PC-3 (cell line): Measurements from ENCODE around the gene ARRDC3. TPM values are rescaled to one million over a fixed set of nuclear protein-coding genes. Genes with fewer than 3 reads are reported as not detected.
"Not testable (repeated sequence)": the region's sequence is repeated elsewhere in the genome, so short reads cannot be mapped to it uniquely, and the experiment has no call there.

Experiments
- ATAC-seq: fragments of 200-7000 bp; cut with Tn5 transposase; 2 replicates; pipeline ENCODE4 v1.9.1; 2020; ENCODE audit warnings: mild to moderate bottlenecking, moderate library complexity
- BruUV-seq: library from RNA; stranded (reverse); fragments of 400-500 nt; replicated peaks from 2 replicates; lab custom pipeline; 2021; lab: Mats Ljungman, UMichigan
- CTCF ChIA-PET: fragments of 300-600 bp; sonication (Branson Sonifier 250); formaldehyde crosslinking; loops from one replicate; lab custom pipeline; 2022; ENCODE audit warnings: antibody characterized with exemption; lab: Charles Lee
- POLR2A ChIA-PET: fragments of 300-600 bp; sonication (Branson Sonifier 250); formaldehyde crosslinking; loops from one replicate; lab custom pipeline; 2022; ENCODE audit warnings: antibody characterized with exemption; ENCODE audit not compliant: unreplicated experiment; lab: Charles Lee
- DNase-seq: peaks from one replicate; pipeline ENCODE4 v3.0.0-alpha.2; 2015
- H2AFZ ChIP-seq: fragments of 300-600 bp; sonication (generic); 2 replicates; pipeline ENCODE4 v1.6.0; 2016; ENCODE audit warnings: antibody characterized with exemption, low read length
- H3F3A ChIP-seq: fragments of 300-600 bp; sonication (generic); one replicate; pipeline ENCODE4 v1.6.0; 2017; ENCODE audit warnings: antibody characterized with exemption, low read length, control low read depth, mild to moderate bottlenecking; ENCODE audit not compliant: unreplicated experiment
- H3K27ac ChIP-seq: fragments of 300-600 bp; sonication (generic); 2 replicates; pipeline ENCODE4 v1.5.1; 2016; ENCODE audit warnings: mild to moderate bottlenecking, low read length
- H3K27me3 ChIP-seq: fragments of 300-600 bp; sonication (generic); 2 replicates; pipeline ENCODE4 v1.6.1; 2016; ENCODE audit warnings: low read length, mixed read lengths
- H3K36me3 ChIP-seq: fragments of 300-600 bp; sonication (generic); 2 replicates; pipeline ENCODE4 v1.6.1; 2016; ENCODE audit warnings: low read depth, mixed run types, low read length, mixed read lengths
- H3K4me1 ChIP-seq: fragments of 300-600 bp; sonication (generic); 2 replicates; pipeline ENCODE4 v1.5.1; 2016; ENCODE audit warnings: low read length; ENCODE audit not compliant: insufficient read depth
- H3K4me2 ChIP-seq: fragments of 300-600 bp; sonication (generic); 2 replicates; pipeline ENCODE4 v1.6.0; 2016; ENCODE audit warnings: low read length
- H3K4me3 ChIP-seq: fragments of 300-600 bp; sonication (generic); 2 replicates; pipeline ENCODE4 v1.5.1; 2016; ENCODE audit warnings: mild to moderate bottlenecking, low read length, mixed read lengths
- H3K79me2 ChIP-seq: fragments of 300-600 bp; sonication (generic); 2 replicates; pipeline ENCODE4 v1.6.1; 2017; ENCODE audit warnings: low read length, mixed read lengths
- H3K9ac ChIP-seq: fragments of 300-600 bp; sonication (generic); 2 replicates; pipeline ENCODE4 v1.6.0; 2016; ENCODE audit warnings: mild to moderate bottlenecking, low read length
- H3K9me2 ChIP-seq: fragments of 300-600 bp; sonication (generic); replicated peaks from 2 replicates; pipeline ENCODE4 v1.6.1; 2016; ENCODE audit warnings: mixed run types, low read length, mixed read lengths
- H3K9me3 ChIP-seq: fragments of 300-600 bp; sonication (generic); 2 replicates; pipeline ENCODE4 v1.6.1; 2016; ENCODE audit warnings: low read length, mixed read lengths
- H4K20me1 ChIP-seq: fragments of 300-600 bp; sonication (generic); 2 replicates; pipeline ENCODE4 v1.6.1; 2016; ENCODE audit warnings: low read length, mixed read lengths
- EZH2 ChIP-seq: fragments of 300-600 bp; sonication (generic); IDR thresholded peaks from one replicate; pipeline ENCODE4 v1.6.1; 2017; ENCODE audit warnings: antibody characterized with exemption, mild to moderate bottlenecking, low read length; ENCODE audit not compliant: unreplicated experiment
- EZH2phosphoT487 ChIP-seq: fragments of 300-600 bp; sonication (generic); IDR thresholded peaks from 2 replicates; pipeline ENCODE4 v1.6.1; 2018; ENCODE audit warnings: mild to moderate bottlenecking, antibody characterized with exemption, low read length, borderline replicate concordance
- intact Hi-C: fragments of 100-400 bp; cut with micrococcal nuclease; formaldehyde crosslinking; loops from 2 replicates; pipeline ENCODE4 v1.9.0; 2023
- total RNA-seq: library from RNA; depleted of rRNA; stranded (reverse); fragments of >200 nt; gene quantifications from 2 replicates; pipeline ENCODE4 v1.2.3, GENCODE V29; 2014
- TF ChIP-seq, protein P1 (sequence below): fragments of 300-600 bp; sonication (generic); conservative IDR thresholded peaks from 2 replicates; pipeline ENCODE4 v1.5.1; 2017; ENCODE audit warnings: antibody characterized with exemption, low read depth, mild to moderate bottlenecking, low read length

ARRDC3 gene
- total RNA-seq, 1 experiment from 2014 or later, result 39.5 TPM

DNA sequence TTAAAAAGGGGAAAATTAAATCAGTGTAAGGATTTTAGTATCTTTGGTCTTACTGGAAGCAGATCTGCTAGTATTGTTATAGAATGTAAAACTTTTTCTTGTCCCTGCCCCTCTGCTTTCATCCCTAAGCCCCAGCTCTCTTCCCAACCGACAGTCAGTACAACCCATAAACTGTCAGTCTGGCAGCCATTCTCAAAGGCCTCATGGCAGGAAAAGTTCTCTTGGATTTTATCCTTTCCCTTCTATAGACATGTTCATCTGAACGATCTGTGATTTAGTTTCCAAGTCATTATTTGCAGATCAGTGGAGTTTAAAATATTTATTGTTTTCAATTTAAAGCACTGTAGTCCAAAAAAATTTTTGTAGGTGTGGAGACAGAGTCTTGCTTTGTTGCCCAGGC, 39.2 kb downstream of the ARRDC3 start:
- no peak for ATAC-seq
- H3K36me3 ChIP-seq, result no peaks in the 10 kb centered on the region
- H3K79me2 ChIP-seq, result no peaks in the 10 kb centered on the region
- H3K27me3 ChIP-seq, result no peaks in the 10 kb centered on the region
- intact Hi-C loops, result no loop called here
- no peaks in the 10 kb centered on the region for H4K20me1 ChIP-seq
- ChIA-PET CTCF (no interaction called here), POLR2A (no interaction called here)
- no peaks in the 10 kb centered on the region for H3K4me1 ChIP-seq
- no peak overlapping the region for H3K27ac ChIP-seq
- BruUV-seq, result no TSS peak
- no peaks in the 10 kb centered on the region for H3F3A ChIP-seq
- H2AFZ ChIP-seq, result no peak overlapping the region
- DNase-seq, result no peak
- H3K9ac ChIP-seq, result no peak overlapping the region
- no peak overlapping the region for H3K4me2 ChIP-seq
- H3K9me3 ChIP-seq, result no peaks in the 10 kb centered on the region
- no peaks in the 10 kb centered on the region for H3K9me2 ChIP-seq
- TF ChIP-seq, protein P1, sequence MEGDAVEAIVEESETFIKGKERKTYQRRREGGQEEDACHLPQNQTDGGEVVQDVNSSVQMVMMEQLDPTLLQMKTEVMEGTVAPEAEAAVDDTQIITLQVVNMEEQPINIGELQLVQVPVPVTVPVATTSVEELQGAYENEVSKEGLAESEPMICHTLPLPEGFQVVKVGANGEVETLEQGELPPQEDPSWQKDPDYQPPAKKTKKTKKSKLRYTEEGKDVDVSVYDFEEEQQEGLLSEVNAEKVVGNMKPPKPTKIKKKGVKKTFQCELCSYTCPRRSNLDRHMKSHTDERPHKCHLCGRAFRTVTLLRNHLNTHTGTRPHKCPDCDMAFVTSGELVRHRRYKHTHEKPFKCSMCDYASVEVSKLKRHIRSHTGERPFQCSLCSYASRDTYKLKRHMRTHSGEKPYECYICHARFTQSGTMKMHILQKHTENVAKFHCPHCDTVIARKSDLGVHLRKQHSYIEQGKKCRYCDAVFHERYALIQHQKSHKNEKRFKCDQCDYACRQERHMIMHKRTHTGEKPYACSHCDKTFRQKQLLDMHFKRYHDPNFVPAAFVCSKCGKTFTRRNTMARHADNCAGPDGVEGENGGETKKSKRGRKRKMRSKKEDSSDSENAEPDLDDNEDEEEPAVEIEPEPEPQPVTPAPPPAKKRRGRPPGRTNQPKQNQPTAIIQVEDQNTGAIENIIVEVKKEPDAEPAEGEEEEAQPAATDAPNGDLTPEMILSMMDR, result no peak
- TF ChIP-seq EZH2phosphoT487 (no peak), EZH2 (no peak)
- H3K4me3 ChIP-seq, result no peak overlapping the region

DNA sequence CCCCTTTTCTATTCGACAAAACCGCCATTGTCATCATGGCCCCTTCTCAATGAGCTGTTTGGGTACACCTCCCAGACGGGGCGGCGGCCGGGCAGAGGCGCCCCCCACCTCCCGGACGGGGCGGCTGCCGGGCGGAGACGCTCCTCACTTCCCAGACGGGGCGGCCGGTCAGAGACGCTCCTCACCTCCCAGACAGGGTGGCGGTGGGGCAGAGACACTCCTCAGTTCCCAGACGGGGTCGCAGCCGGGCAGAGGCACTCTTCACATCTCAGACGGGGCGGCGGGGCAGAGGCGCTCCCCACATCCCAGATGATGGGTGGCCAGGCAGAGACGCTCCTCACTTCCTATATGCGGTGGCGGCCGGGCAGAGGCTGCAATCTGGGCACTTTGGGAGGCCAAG, 40.2 kb downstream of the ARRDC3 start:
- H3K79me2 ChIP-seq, H2AFZ ChIP-seq, intact Hi-C loops, H3K9me2 ChIP-seq, H3K9me3 ChIP-seq, H3K4me1 ChIP-seq, CTCF ChIA-PET, POLR2A ChIA-PET, DNase-seq, H3K27ac ChIP-seq, H3K27me3 ChIP-seq, BruUV-seq, H3K4me3 ChIP-seq, ATAC-seq, H4K20me1 ChIP-seq, H3F3A ChIP-seq, H3K4me2 ChIP-seq, H3K9ac ChIP-seq, H3K36me3 ChIP-seq: not testable (repeated sequence)

- Histone ChIP-seq H3K9me2 (no peaks in the 10 kb centered on the region), H3K9me3 (no peaks in the 10 kb centered on the region), H3K27ac (no peak overlapping the region), H3K4me2 (no peak overlapping the region), H4K20me1 (no peaks in the 10 kb centered on the region), H3K9ac (no peak overlapping the region), H3K4me3 (no peak overlapping the region), H3K36me3 (no peaks in the 10 kb centered on the region), H2AFZ (no peak overlapping the region), H3F3A (no peaks in the 10 kb centered on the region), H3K27me3 (no peaks in the 10 kb centered on the region), H3K79me2 (no peaks in the 10 kb centered on the region), H3K4me1 (no peaks in the 10 kb centered on the region)
- BruUV-seq, result no TSS peak
- ChIA-PET CTCF (no interaction called here), POLR2A (no interaction called here)
- intact Hi-C loops, result no loop called here
- TF ChIP-seq EZH2phosphoT487 (no peak), EZH2 (no peak)
- TF ChIP-seq, protein P1, result no peak
- ATAC-seq (no peak), DNase-seq (no peak)
These were observed 42.0 kb downstream of the ARRDC3 start for GRCh38 chr5:91341154-91341553.
